Measurements from ENCODE around the gene PCNX3.
"Not testable (repeated sequence)": the region's sequence is repeated elsewhere in the genome, so short reads cannot be mapped to it uniquely, and the experiment has no call there.

The PCNX3 gene

GRCh38 chr11:65658174-65659021 lies 42.8 kb downstream of the PCNX3 start:
- DNase-seq: no peak

DNA sequence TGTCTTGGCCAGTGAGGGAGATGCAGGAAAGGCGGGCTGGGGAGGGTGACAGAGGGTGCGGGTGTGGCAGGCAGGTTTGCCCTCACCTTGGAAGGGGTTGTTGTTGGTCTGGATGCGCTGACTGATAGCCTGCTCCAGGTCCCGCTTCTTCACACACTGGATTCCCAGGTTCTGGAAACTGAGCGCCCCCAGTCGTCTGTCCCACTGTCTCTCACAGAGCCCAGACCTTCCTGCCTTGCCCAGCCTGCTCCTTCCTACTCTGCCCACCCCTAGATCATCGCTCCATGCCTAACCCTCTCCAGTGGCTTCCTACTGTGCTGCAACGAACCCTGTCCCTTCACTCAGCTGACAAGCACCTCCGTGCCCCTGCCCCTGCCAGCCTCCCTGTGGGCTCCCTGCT lies 44.5 kb downstream of the PCNX3 start:
- DNase-seq: no peak

DNA sequence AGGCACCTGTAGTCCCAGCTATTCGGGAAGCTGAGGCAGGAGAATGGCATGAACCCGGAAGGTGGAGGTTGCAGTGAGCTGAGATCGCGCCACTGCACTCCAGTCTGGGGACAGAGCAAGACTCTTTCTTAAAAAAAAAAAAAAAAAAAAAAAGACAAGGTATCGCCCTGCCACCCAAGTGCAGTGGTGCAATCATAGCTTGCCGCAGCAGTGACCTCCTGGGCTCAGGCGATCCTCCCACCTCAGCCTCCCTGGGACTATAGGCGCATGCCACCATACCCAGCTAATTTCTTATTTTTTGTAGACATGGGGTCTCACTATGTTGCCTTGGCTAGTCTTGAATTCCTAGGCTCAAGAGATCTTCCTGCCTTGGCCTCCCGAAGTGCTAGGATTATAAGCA lies 45.3 kb downstream of the PCNX3 start:
- DNase-seq: not testable (repeated sequence)

GRCh38 chr11:65661599-65662246 lies 46.1 kb downstream of the PCNX3 start:
- DNase-seq: no peak

DNA sequence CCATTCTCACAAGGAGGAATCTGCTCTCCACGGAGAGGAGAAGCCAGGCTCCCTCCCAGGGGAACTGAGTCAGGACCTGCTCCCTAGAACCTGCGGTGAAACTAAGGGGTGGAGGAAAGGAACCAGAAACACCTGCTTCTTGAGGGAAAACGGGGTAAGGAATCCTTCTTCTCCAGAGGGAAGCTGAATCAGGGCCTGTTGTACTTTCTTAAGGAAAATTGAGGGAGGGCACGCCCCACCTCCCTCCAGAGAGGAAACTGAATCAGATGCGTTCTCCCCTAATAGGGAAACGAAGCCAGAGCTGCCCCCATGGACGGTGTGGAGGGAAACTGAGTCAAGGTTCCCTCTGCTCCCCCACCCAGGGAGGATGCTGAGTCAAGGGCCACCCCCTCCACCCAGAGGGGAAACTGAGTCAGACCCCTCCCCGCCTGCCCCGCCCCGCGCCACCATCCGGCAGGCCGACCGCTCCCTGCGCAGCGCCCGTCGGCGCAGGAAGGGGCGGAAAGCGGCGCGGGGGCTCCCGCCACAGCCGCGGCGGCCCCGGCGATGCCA lies 46.7 kb downstream of the PCNX3 start:
- no peak for DNase-seq

DNA sequence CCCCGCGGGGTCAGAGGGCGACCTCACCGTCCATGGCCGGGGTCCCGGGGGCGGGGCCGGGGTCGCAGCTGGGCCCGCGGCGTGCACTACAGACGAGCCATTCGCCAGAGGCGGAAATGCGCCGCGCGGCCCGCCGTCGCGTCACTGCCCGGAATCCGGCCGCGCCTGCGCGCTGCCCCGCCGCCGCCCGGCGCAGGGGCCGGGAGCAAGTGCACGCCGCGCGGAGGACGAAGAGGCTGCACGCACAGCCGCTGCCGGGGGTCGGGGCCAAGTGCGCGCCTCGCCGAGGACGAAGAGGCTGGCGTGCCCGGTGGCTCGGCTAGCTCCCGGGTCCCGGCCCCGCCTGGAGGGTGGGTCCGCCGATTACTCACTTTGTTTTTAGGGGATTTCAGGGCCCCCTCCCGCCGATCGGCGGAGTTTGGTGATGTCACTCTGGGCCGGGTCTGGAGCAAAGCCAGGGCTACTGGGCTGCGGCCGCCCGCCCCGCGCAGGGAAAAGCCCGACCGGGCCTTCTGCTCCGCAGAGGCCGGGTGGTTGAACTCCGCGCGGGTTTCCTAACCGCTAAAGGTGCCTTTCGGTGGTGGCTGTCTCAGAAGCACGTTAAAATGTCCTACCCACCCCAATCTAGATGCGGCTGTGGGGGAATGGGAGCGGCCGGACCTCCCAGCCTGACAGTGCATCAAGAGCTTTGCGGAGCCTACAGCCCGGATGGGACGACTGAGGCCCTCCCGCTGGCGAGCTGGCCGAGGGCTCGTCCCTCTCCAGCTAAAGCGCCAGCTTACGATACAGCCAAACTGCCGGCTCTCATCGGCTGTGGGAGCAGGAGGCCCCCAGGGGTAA lies 47.4 kb downstream of the PCNX3 start, which contains the start of gene RELA:
TSS of gene RELA (minus strand) at position 118 of the 840 bp plus-strand sequence. CDS start at position 34, 84 bp downstream.
- peak; percentile 90 for DNase-seq

DNA sequence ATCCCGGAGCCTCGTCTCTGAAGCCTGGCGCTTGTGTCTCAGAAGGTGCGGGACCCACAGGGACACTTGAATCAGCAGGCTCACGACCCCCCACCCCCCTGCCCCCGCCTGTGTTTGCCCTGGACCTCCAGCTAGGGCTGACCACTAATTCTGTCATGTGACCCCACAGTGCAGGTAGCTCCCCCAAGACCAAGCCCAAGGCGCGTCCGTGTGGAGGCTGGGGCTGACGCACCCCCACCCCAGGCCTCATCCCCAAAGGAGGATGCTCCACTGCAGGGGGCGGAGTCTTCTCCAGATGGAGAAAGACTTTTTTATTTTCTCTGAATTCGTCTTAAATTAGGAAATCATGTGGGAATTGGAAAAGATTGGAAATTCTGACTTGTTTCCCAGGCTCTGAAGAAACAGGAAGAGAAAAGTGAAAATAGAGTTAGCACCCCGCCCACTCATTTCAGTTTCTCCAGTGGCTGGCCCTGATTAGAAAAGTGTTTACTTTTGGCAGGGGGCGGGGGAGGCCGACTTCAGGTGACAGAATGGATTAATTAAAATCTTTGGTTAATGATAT lies 48.1 kb downstream of the PCNX3 start:
- no peak for DNase-seq

DNA sequence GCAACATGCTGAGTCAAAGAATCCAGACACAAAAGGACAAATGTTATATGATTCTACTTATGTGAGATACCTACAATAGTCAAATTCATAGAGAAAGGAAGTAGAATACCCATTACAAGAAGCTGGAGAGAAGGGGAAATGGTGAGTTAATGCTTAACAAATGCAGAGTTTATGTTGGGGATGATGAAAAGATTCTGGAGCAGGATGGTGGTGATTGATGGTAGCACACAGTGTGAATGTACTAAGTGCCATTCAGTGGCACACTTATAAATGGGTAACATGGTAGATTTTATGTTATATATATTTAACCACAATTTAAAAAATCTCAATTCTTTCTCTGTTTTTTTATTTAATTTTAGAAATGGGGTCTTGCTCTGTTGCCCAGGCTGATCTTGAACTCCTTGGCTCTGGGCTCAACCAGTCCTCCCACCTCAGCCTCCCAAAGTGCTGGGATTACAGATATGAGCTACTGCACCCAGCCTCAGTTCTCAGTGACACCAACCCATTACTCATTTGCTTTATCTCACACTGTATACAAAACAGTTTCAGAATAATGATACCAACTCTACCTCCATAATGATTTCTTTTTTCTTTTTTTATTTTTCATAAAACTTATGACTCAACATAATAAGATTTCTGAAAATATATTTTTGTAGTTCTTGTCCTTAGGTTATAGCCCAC lies 56.7 kb downstream of the PCNX3 start:
- no peak for DNase-seq

GRCh38 chr11:65672982-65673381 lies 57.4 kb downstream of the PCNX3 start:
- DNase-seq: no peak

DNA sequence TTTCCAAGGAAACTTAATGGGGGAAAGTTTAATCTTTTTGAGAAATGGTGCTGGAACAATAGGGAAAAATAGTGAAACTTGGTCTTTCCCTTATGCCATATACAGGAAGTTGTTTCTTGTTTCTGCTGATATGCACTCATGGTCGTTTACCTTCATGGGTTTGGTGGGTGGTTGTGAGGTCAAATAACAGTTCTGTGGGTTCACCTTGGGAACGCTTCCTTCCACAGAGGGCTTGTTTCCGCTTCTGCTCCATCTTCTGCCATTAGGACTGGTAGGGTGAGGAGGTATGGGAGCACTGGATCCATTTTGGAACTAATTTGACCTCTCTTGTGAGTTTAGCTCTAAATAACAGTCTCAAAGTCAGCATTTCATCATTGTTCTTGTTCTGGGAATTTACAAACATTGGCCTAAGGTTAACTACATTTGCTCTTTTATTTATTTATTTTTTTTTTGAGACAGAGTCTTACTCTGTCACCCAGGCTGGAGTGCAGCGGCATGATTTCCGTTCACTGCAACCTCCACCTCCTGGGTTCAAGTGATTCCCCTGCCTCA lies 64.7 kb downstream of the PCNX3 start:
- DNase-seq: no peak

- DNase-seq: not testable (repeated sequence)
Observed at GRCh38 chr11:65683480-65683879, 67.9 kb downstream of the PCNX3 start.

GRCh38 chr11:65685981-65686380 lies 70.4 kb downstream of the PCNX3 start:
- no peak for DNase-seq

Measured in amniotic stem cell (primary cell).